ENCODE data around the gene TSTD1. TPM values are rescaled to one million over a fixed set of nuclear protein-coding genes. Genes with fewer than 3 reads are reported as not detected.

The TSTD1 gene
- total RNA-seq, 2 experiments from 2014 or later, result 70.2 to 77.7 TPM

Other genes with a start within 250 kb of the TSTD1 start
- gene LY9, start 242.8 kb downstream of the TSTD1 start, total RNA-seq, result 1 to 10 TPM; 4.8 to 4.9 TPM
- under 1 TPM in 1 of 2 experiments, not detected in 1; 0.14 TPM for gene CD244, start 176.1 kb downstream of the TSTD1 start, total RNA-seq
- not detected for gene ITLN1, start 153.8 kb downstream of the TSTD1 start, total RNA-seq
- gene ITLN2, start 84.2 kb downstream of the TSTD1 start, total RNA-seq, result not detected
- 10 to 100 TPM; 21.3 to 25.3 TPM for gene F11R, start 17.8 kb downstream of the TSTD1 start, total RNA-seq
- 10 to 100 TPM; 43.4 to 43.7 TPM for gene USF1, start 7.0 kb upstream of the TSTD1 start, total RNA-seq
- 100 to 1,000 TPM; 171 to 178 TPM for gene ARHGAP30, start 30.9 kb upstream of the TSTD1 start, total RNA-seq
- under 1 TPM in 1 of 2 experiments, not detected in 1; 0.05 TPM for gene NECTIN4, start 50.6 kb upstream of the TSTD1 start, total RNA-seq
- 1 to 10 TPM; 1.2 to 1.6 TPM for gene KLHDC9, start 59.4 kb upstream of the TSTD1 start, total RNA-seq
- 100 to 1,000 TPM; 152 to 155 TPM for gene PFDN2, start 79.1 kb upstream of the TSTD1 start, total RNA-seq
- 10 to 100 TPM; 65.2 to 66.5 TPM for gene NIT1, start 79.1 kb upstream of the TSTD1 start, total RNA-seq
- gene DEDD, start 93.7 kb upstream of the TSTD1 start, total RNA-seq, result 10 to 100 TPM; 35.0 to 40.2 TPM
- 10 to 100 TPM; 87.7 to 91.0 TPM for gene UFC1, start 115.0 kb upstream of the TSTD1 start, total RNA-seq
- gene USP21, start 120.5 kb upstream of the TSTD1 start, total RNA-seq, result 10 to 100 TPM; 25.4 to 28.6 TPM
- 10 to 100 TPM; 27.0 to 30.7 TPM for gene PPOX, start 127.5 kb upstream of the TSTD1 start, total RNA-seq
- gene B4GALT3, start 138.5 kb upstream of the TSTD1 start, total RNA-seq, result 10 to 100 TPM; 46.3 to 50.9 TPM
- 1 to 10 TPM; 2.3 to 3.0 TPM for gene ADAMTS4, start 160.1 kb upstream of the TSTD1 start, total RNA-seq
- 100 to 1,000 TPM in 1 of 2 experiments, 10 to 100 TPM in 1; 98.3 to 103 TPM for gene NDUFS2, start 163.4 kb upstream of the TSTD1 start, total RNA-seq
- 1 to 10 TPM in 1 of 2 experiments, under 1 TPM in 1; 0.99 to 2.0 TPM for gene FCER1G, start 176.3 kb upstream of the TSTD1 start, total RNA-seq
- gene APOA2, start 184.7 kb upstream of the TSTD1 start, total RNA-seq, result not detected
- gene TOMM40L, start 187.1 kb upstream of the TSTD1 start, total RNA-seq, result 10 to 100 TPM; 14.8 to 15.4 TPM
- gene NR1I3, start 199.2 kb upstream of the TSTD1 start, total RNA-seq, result not detected
- gene PCP4L1, start 219.8 kb upstream of the TSTD1 start, total RNA-seq, result under 1 TPM in 1 of 2 experiments, not detected in 1; 0.22 TPM

All from activated CD4-positive, alpha-beta memory T cell treated with anti-CD3 and anti-CD28 coated beads for 36 hours (primary cell).